ENCODE measurements around the gene MS4A18.
"Not testable (repeated sequence)": the region's sequence is repeated elsewhere in the genome, so short reads cannot be mapped to it uniquely, and the experiment has no call there.

MS4A18 gene

DNA sequence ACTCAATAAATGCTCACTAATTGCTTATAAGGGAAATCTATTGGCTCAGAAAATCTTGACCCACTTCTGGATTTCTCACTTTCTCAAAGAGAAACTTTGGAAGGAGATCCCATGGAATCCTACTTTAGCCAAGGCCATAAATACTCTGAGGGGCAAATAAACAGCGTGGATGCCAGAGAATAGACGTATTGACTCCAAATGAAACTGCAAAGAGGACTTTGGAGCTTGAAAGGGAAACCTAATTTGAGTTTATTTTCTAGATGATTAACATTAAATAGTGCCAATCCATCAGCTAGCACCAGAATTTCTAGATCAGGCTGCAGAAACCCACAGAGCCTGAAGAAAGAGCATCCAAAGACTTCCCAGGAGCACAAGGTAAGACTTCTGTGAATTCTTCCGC lies at the start of gene MS4A18:
MS4A18 (plus strand) TSS at position 301 of the 400 bp plus-strand sequence.
- no peak for DNase-seq (ENCODE audit: low read depth in 2 of 2)

DNA sequence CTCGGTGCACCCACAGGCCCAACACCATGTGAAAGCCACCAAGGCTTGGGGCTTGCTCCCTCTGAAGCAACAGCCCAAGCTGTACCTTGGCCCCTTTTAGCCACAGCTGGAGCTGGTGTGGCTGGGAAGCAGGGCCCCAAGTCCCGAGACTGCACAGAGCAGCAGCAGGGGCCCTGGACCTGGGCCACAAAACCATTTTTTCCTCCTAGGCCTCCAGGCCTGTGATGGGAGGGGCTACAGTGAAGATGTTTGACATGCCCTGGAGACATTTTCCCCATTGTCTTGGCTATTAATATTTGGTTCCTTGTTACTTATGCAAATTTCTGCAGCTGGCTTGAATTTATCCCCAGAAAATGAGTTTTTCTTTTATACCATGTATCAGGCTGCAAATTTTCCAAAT lies 46.3 kb upstream of the MS4A18 start:
- DNase-seq (ENCODE audit: low read depth in 2 of 2): not testable (repeated sequence)

DNA sequence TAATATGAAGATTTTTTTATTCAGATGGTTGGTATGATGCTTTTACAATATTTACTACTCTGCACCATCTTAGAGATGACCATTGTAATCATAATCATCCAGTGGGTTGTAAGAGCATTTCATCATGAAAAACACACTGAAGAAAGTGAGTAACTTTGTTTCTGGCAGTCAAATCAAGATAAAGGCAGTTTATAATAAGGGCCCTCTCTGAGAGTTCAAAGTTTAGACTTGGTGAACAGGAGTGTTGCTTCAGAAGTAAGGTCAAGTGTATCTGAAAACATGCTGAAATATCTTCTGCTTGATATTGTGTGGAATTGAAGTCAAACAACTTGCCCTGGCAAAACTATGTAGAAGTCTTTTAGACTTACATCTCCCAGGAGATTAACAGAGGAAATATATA lies 44.6 kb upstream of the MS4A18 start:
- no peak for DNase-seq (ENCODE audit: low read depth in 2 of 2)

DNA sequence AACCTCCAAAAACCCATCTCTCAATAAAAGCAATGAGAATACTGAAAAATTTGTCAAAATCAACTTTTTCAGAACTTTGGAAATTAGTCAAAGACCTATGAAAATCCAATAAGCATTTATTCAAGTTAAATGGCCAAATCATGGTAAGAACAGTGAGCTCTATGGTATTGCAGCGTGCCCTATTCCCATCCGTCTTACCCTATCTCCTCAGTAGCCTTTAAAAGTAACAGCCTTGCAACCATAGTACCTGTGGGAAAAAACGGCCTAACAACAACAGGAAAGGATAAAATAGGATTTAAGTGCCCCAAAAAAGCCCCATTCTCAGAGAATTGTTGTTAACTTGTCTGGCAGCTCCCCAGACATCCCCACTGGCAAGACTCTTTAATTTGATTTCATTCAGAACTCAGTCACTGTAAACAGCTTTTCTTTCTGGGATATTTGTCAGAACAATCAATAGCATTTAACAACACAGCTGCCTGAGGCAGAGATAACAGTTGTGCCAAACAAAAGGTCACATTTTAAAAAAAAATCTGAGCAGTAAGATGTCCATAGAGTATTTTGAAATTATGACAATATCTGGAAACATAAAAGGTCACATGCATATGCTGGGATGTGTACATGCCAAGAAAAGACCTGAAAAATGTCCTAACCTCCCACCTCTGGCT lies 43.9 kb upstream of the MS4A18 start:
- no peak for DNase-seq (ENCODE audit: low read depth in 2 of 2)

DNA sequence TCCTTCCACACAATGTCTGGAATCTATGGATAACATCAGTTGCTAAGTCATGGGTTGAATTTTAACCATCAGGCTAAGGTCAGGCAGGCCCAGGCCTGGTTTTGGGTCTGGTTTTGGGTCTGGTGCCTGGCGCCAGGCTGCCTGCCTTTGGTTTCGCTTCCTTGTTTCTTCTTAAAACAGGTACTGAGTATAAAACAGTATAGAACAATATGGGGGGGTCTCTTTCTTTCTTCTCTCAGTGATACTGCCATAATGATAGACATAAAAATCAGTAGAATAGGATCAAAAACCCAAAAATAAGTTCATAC lies 40.0 kb upstream of the MS4A18 start:
- DNase-seq (ENCODE audit: low read depth in 2 of 2): not testable (repeated sequence)

DNA sequence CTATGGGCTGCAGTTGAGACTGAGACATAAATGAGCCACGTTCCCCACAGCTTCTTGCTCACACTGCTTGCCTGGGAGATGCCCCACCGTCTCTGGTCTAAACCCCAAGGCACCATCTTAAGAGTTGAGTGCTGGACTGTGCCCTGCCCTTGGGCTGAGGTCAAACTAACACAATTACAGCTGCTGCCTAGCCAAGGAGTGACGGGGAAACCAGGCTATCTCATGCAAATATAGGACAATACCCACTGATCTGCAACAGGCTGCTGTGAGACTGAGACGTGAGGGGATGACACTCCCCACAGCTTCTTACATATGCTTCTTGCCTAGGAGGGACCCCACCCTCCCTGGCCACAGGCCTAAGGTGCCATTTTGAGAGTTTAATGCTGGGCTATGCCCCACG lies 32.9 kb upstream of the MS4A18 start:
- DNase-seq (ENCODE audit: low read depth in 2 of 2): no peak

DNA sequence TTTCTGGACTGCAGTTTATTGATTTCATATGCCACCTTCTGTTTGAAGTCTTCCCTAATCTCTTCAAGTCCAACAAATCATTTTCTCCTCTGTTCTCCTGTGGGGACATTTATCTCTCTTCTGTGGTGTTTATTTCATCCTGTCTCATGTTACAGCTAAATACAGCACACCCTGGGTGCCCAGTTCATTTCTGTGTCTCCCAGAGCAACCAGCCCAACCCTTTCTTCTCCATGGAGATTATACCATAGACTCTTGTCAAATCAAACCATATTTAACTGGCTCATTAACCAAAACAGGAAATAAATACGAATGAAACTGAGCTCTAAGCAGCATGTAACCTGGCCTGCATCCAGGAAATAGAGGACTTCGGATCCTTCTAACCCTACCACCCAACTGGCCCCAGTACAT lies 25.2 kb upstream of the MS4A18 start, which contains the start of gene MS4A8:
MS4A8 (plus strand) TSS at position 329 of the 408 bp plus-strand sequence. CDS start 1,249 bp downstream, outside the sequence.
- DNase-seq (ENCODE audit: low read depth in 2 of 2): no peak

DNA sequence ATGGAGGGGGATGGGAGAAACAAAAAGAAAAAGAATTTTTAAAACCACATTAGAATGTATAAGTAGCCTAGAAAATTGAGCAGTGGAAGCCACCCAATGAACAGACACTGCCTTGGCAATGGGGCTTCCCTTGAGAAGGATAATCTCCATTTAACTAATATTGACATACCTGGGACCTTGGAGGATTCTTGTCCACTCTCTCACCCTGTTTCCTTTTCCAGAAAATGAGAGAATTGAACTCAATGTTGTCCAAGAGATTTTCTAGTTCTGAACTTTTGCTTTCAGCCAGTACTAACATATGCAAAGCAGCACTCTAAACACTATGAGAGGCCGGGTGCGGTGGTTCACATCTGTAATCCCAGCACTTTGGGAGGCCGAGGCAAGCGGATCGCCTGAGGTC lies 24.6 kb upstream of the MS4A18 start:
- no peak for DNase-seq (ENCODE audit: low read depth in 2 of 2)

DNA sequence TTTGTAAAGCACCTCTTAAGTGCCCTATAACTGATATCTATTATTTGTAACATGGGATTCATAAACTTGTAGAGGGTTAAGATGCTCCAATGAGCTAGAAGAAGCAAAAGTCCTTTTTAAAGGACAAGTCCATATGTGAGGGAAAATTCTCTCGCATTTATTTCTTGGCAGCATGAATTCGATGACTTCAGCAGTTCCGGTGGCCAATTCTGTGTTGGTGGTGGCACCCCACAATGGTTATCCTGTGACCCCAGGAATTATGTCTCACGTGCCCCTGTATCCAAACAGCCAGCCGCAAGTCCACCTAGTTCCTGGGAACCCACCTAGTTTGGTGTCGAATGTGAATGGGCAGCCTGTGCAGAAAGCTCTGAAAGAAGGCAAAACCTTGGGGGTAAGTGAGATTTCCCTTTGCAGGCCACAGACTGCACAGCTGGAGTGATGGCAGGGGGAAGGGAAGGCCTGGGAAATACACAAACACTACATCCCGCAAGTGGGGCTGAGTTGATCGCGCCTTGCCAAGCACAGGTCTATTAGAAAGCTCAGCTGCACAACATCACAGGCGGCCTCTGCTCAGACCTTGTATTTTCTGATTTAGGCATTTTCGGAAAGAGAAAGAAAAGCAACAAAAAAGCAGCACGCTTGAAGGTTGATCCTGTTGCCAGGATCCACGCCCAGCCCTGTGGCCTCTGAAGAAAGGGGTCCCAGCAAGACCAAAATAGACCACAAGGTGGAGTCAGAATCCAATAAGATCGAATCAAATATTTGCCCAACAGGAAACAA lies 23.6 kb upstream of the MS4A18 start:
- no peak for DNase-seq (ENCODE audit: low read depth in 2 of 2)

DNA sequence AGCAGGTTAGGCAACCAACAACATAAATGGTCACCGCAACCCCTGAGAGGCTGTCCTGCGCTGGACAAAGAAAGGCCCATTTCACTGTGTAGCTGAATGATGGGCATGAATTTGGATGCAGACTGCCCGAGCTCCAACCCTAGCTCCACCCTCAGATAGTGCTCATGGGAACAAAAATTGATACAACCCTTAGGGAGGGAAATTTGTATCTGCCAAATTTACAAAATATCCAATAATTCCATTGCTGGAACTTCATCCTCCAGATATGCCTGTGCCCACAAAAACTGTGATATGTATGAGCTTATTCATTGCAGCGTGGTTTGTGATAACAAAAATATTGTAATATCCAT lies 23.1 kb upstream of the MS4A18 start:
- no peak for DNase-seq (ENCODE audit: low read depth in 2 of 2)

DNA sequence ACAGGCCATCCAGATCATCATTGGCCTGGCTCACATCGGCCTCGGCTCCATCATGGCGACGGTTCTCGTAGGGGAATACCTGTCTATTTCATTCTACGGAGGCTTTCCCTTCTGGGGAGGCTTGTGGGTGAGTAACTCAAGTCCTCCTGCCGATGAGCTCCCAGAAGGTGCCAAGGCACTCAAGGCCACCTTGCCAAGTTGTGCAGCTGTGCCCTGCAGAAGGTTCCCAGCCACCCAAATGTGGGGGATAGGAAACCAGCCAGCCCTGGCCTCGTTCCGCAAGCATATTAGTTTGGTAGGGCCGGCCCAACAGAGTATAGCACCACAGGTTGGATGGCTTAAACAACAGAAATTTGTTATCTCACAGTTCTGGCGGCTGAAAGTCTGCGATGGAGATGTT lies 21.1 kb upstream of the MS4A18 start:
- no peak for DNase-seq (ENCODE audit: low read depth in 2 of 2)

DNA sequence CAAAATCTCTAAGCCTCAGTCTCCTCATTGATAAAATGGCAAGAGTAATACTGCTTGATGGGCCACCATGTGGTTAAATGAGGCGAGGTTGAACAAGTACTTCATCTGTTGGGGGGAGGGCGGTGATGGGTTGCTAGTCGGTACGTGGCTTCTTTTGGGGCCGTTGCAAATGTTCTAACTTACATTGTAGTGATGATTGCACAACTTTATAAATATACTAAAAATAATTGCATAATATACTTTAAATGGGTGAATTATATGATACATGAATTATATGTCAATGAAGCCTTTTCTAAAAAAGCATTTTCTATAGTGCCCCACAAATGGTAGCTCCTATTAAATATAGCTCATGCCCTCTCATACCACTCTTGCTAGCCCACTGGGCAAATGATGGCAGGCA lies 18.6 kb upstream of the MS4A18 start:
- DNase-seq (ENCODE audit: low read depth in 2 of 2): no peak

DNA sequence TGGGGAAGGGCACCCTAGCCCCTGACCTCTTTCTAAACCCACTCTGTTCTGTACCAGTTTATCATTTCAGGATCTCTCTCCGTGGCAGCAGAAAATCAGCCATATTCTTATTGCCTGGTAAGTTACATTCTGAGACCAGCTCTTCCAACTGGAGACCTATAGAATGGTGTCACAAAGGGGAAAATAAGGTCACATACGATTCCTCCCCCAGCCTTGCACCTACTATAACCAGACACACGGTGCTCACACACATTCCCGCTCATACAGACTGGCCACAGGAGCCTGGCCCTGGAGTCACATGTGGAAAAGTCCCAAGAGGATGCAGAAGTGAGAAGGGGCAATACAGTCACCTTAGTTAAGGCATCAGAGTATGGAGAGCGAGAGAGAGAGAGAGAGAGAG lies 17.6 kb upstream of the MS4A18 start:
- DNase-seq (ENCODE audit: low read depth in 2 of 2): no peak

DNA sequence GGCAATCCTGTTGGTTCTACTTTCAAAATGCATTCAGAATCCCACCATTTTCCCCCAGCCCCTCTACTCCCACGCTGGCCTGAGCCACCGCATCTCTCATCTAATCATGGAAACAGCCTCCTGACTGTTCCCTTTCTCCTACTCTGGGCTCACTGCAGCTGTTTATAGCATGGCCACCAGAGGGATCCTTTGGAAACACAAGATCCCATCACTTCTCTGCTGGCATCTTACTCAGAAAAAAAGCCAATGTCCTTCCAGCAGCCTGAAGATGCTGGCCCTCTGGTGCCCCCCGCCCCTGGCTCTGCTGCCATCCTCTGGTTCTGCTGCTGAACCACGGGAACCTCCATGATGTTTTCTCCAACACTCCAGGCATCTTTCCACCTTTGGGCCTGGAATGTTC lies 14.0 kb upstream of the MS4A18 start:
- DNase-seq (ENCODE audit: low read depth in 2 of 2): no peak

DNA sequence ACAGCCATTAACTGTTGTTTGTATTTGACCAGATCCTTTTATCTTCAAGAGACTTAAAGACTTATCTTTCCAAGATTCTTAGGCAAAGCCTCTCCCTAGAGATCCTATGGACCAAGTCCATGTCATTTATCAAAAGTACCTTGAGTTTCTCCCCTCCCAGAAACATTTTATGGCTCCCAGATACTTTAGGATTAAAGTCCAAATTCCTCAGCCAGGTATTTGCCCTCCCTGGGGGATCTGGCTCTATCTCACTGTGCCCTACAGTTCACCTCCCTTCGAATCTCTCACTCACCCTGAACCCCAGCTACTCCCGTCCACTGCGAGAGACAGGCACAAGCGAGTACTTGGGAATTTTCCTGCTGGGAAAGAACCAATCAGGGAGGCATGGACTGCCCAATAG lies 13.2 kb upstream of the MS4A18 start:
- DNase-seq (ENCODE audit: low read depth in 2 of 2): no peak

DNA sequence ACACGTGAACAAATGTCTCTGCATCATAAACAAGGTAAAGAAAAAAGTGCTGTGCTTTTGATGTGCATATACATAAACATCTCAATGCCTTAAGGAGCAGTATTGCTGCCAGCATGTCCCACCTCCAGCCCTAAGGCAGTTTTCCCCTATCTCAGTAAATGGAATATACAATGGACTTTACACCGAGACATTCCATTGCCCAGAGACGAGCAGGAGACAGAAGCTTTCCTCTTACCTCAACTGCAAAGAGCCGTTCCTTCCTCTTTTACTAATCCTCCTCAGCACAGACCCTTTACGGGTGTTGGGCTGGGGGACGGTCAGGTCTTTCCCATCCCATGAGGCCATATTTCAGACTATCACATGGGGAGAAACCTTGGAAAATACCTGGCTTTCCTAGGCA lies 11.1 kb upstream of the MS4A18 start:
- DNase-seq (ENCODE audit: low read depth in 2 of 2): not testable (repeated sequence)

DNA sequence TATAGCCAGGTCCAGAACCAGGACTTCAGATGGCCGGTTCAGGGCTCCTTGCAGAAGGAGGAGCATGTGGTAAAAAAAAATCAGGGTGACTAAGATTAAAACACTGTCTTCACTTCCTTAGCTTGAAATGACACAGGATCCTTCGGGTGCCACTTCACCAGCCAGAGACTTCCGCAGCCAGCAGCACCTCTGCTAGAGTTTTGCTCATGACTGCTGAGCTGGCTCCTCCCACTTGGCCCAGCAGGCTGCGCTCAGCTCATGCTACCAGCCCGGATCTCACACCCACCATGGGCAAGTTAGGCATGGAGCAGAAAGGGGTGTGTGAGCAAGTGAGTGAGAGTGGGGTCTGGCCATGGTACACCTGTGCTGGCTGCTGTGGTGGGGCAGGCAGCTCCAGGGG lies 6.6 kb upstream of the MS4A18 start:
- DNase-seq (ENCODE audit: low read depth in 2 of 2): no peak

DNA sequence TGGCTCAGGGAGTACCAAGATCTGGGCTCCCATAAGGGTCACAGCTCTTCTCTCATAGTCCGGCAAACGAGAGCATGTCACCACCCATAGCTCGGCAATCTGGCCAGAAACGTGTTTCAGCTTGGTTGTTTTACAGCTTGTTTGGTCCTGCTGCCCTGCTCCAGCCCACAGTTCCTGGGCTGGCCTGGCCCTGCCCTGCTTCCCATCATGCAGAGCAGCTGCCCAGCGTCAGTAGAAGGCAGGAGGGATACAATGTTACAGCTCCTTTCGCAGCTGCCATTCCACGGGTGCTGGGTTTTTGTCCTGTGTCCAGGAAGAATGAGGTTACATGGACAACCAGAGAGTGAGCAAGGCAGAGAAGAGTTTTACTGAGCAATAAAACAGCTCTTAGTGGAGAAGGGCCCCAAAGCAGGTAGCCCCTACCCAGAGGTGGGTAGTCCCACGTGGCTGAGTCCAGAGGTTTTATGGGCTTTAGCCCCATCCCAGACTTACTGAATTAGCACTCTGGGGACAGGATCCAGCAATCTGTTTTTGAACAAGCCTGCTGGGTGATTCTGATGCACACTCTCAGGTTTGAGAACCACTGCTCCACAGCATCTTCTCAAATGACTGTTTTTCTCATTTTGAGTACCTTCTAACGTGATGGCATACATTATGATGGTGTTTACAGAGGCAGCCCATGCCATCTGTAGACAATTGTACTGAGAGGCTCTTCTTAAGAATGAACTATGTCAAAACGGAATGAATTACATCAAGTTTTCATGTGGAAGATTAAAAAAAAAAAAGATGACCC lies 5.8 kb upstream of the MS4A18 start:
- DNase-seq (ENCODE audit: low read depth in 2 of 2): no peak

DNA sequence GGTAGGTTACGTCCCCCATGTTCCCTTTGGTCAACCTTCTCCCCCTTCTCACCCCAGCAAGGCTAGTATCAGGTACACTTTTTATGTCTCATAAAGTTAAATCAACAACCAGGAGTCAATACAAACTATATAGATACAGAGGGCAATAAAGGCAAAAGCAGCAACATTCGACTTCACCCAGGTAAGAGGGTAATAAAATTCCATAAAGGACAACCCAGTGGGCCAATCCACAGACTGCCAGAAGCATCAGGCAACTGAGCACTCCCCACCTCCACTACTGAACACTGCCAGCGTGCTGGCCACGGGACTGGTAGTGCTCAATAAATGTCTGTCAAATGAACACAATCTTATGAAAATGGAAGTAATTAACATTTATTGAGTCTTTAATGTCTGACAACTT lies 5.1 kb upstream of the MS4A18 start:
- DNase-seq (ENCODE audit: low read depth in 2 of 2): no peak

DNA sequence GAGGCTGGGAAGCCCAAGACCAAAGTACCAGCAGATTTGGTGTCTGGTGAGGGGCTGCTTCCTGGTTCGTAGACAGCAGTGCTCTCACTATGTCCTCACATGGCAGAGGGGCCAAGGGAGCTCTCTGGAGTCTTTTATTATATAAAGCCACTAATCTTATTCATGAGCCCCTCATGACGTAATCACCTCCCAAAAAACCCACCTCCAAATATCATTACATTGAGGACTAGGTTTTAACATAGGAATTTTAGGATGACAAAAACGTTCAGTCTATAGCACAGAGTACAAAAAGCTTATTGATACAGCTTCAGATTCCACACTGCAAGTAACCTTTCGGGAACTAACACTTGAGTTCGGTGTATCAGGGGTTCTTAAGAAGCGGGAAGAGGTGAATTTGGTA lies 4.1 kb upstream of the MS4A18 start:
- no peak for DNase-seq (ENCODE audit: low read depth in 2 of 2)

DNA sequence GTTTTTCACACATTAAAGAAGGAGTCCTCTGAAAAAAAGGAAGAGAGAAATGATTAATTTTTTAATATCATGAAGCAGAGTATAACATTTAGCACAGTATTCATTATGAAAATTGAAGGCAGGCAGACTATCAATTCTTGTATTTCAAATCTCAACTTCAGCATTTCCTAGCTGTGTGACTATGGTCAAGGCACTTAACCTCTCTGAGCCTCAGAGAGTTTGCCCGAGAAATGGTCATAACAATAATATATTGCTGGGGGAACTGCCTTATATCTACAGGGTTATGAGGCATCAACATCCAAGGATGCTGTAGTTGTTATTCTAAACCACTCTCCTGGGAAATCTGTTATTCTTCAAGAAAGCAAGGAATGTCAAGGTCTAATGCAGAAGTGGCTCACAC lies 1.1 kb downstream of the MS4A18 start:
- DNase-seq (ENCODE audit: low read depth in 2 of 2): no peak

DNA sequence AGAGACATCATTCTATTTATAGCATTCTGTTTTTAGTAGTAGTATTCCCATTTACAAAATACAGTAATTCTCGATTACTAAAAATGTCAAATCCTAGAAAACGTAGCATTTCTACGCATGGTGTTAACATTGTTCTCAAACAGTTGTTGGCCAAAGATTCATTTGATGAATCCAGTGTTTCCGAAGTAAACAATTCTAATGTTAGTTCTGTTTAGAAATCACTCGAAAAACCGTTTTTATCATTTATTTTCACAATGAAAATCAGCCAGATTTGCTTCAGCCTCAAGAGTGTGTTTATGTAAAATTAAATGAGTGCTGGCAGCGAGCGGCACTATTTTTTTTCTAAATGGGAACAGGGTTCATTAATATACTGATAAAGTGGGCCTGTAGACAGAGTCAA lies 7.1 kb downstream of the MS4A18 start:
- no peak for DNase-seq (ENCODE audit: low read depth in 2 of 2)

DNA sequence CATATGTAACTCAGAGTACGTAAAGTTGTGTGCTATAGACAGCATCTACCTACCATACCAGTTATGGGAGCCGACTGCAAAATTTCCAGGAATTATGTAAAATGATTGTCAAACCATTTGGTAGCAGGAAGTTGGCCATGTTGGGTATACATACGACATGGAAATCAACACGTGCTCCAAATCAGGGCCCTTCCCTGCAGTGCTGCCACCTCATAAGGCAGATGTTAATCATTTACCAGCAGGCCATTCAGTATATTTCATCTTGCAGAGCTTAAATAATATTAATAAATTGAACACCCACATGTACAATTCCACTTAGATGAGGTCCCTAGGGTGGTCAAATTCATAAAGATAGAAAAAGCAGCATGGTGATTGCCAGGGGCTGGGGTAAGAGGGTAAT lies 9.8 kb downstream of the MS4A18 start:
- no peak for DNase-seq (ENCODE audit: low read depth in 2 of 2)
